GM08714 (cell line): ENCODE measurements around the gene NPC1L1.
"Not testable (repeated sequence)": the region's sequence is repeated elsewhere in the genome, so short reads cannot be mapped to it uniquely, and the experiment has no call there.

Source experiments
- H3K4me3 ChIP-seq: fragments of 200-500 bp; sonication (Bioruptor generic); 2 replicates; pipeline ENCODE4 v1.5.1; 2014; ENCODE audit warnings: mild to moderate bottlenecking, low read length, inconsistent platforms
- ZNF274 ChIP-seq: IDR thresholded peaks from 2 replicates; pipeline ENCODE4 v1.6.1; 2012; ENCODE audit warnings: mild to moderate bottlenecking, low read depth, low read length

Gene NPC1L1

GRCh38 chr7:44573464-44574286, 32.5 kb upstream of the NPC1L1 start, which contains the start of gene DDX56:
DDX56 (minus strand) TSS chr7:44573908; CDS start chr7:44573895, 13 bp downstream.
- no peak for TF ChIP-seq ZNF274
- H3K4me3 ChIP-seq = peak within 1 kb of the TSS; percentile 91

GRCh38 chr7:44572771-44573170, 31.6 kb upstream of the NPC1L1 start:
- peak overlapping the region; percentile 91 for H3K4me3 ChIP-seq
- no peak for TF ChIP-seq ZNF274

- no peak for TF ChIP-seq ZNF274
- no peak overlapping the region for H3K4me3 ChIP-seq
Measured at GRCh38 chr7:44569959-44570358, 28.8 kb upstream of the NPC1L1 start.

- no peak overlapping the region for H3K4me3 ChIP-seq
- no peak for TF ChIP-seq ZNF274
Measured at GRCh38 chr7:44568771-44569560, 27.8 kb upstream of the NPC1L1 start.

- H3K4me3 ChIP-seq = no peak overlapping the region
- no peak for TF ChIP-seq ZNF274
Measured at GRCh38 chr7:44567884-44568283, 26.8 kb upstream of the NPC1L1 start.

GRCh38 chr7:44566680-44567079, 25.6 kb upstream of the NPC1L1 start:
- no peak overlapping the region for H3K4me3 ChIP-seq
- TF ChIP-seq ZNF274 = no peak

GRCh38 chr7:44565795-44566559, 24.8 kb upstream of the NPC1L1 start:
- H3K4me3 ChIP-seq = no peak overlapping the region
- TF ChIP-seq ZNF274 = no peak

GRCh38 chr7:44565097-44565794, 24.1 kb upstream of the NPC1L1 start:
- TF ChIP-seq ZNF274 = no peak
- no peak overlapping the region for H3K4me3 ChIP-seq

GRCh38 chr7:44564606-44565005, 23.5 kb upstream of the NPC1L1 start:
- no peak for TF ChIP-seq ZNF274
- H3K4me3 ChIP-seq = no peak overlapping the region

- TF ChIP-seq ZNF274 = no peak
- H3K4me3 ChIP-seq = no peak overlapping the region
Measured at GRCh38 chr7:44563171-44563679, 22.1 kb upstream of the NPC1L1 start.

- H3K4me3 ChIP-seq = not testable (repeated sequence)
Measured at GRCh38 chr7:44562622-44562962, 21.5 kb upstream of the NPC1L1 start.

GRCh38 chr7:44561962-44562621, 21.0 kb upstream of the NPC1L1 start:
- H3K4me3 ChIP-seq = no peak overlapping the region
- no peak for TF ChIP-seq ZNF274

- TF ChIP-seq ZNF274 = no peak
- no peak overlapping the region for H3K4me3 ChIP-seq
Measured at GRCh38 chr7:44561481-44561880, 20.4 kb upstream of the NPC1L1 start.

- no peak overlapping the region for H3K4me3 ChIP-seq
- no peak for TF ChIP-seq ZNF274
Measured at GRCh38 chr7:44559485-44559884, 18.4 kb upstream of the NPC1L1 start.
